Mammary microvascular endothelial cell (primary cell): ENCODE measurements around the gene SLC2A5. TPM values are rescaled to one million over a fixed set of nuclear protein-coding genes. Genes with fewer than 3 reads are reported as not detected.

Experiments used
- total RNA-seq: library from RNA; depleted of rRNA; stranded (reverse); fragments of >200 nt; gene quantifications from 2 replicates; pipeline ENCODE4 v1.2.3, GENCODE V29; 2015

SLC2A5 gene, protein sequence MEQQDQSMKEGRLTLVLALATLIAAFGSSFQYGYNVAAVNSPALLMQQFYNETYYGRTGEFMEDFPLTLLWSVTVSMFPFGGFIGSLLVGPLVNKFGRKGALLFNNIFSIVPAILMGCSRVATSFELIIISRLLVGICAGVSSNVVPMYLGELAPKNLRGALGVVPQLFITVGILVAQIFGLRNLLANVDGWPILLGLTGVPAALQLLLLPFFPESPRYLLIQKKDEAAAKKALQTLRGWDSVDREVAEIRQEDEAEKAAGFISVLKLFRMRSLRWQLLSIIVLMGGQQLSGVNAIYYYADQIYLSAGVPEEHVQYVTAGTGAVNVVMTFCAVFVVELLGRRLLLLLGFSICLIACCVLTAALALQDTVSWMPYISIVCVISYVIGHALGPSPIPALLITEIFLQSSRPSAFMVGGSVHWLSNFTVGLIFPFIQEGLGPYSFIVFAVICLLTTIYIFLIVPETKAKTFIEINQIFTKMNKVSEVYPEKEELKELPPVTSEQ
- total RNA-seq: not detected in 2 replicates

DNA sequence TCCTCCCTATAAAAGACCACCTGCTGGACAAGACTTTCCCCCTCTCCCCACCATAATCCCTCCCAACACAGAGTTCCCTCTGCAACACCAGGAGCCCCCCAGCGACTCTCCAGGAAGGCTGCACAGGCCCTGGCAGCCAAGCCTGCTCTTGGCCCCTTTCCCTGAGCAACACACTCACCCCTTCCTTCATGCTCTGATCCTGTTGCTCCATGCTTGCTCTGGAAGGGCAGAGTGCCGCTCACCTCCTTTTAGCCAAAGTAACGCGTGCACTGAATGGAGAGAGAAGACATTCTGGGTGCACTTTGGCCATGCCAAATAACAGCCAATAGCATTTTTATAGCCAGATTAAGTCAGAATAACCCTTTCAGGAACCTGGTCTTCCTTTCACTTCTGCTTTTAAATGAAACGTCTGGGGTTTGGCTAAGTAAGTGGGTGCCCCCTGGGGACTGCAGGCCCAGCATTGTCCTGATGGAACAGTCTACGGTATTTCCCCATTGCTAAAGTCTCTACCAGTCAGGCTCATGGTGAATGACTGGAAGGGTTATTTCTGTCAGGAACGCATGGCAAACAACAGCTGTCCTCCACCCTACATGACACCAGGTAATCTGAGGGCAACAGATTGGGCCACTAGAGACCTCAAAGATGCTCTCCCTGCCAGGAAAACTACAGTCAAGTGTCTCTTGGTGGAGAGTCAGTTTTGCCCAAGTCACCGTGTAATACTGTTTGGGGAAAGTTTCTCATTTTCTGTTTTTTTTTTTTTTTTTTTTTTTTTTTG lies at the start of gene SLC2A5:
TSS of gene SLC2A5 (minus strand) at position 310 of the 775 bp plus-strand sequence. CDS start at position 211, 99 bp downstream.

Other genes with a start within 250 kb of the SLC2A5 start
- gene ENO1, start 190.9 kb downstream of the SLC2A5 start, total RNA-seq: 2,271 and 2,342 TPM in 2 replicates
- gene CA6, start 123.8 kb downstream of the SLC2A5 start, total RNA-seq: not detected in 2 replicates
- not detected in 2 replicates for gene SLC2A7, start 43.2 kb downstream of the SLC2A5 start, total RNA-seq
- gene GPR157, start 59.5 kb upstream of the SLC2A5 start, total RNA-seq: 2.9 and 3.4 TPM in 2 replicates
- gene H6PD, start 165.1 kb upstream of the SLC2A5 start, total RNA-seq: 14.6 and 15.9 TPM in 2 replicates
- 8.3 and 13.5 TPM in 2 replicates for gene SPSB1, start 223.3 kb upstream of the SLC2A5 start, total RNA-seq